Stimulated activated naive CD4-positive, alpha-beta T cell (primary cell): ENCODE measurements around the gene GDI1.

Source experiments
- DNase-seq, 6 experiments: peaks; one replicate each; lab custom pipeline; 2025; lab: John Stamatoyannopoulos, UW

GDI1 gene

GRCh38 chrX:154460326-154460725, 23.4 kb downstream of the GDI1 start:
- no peak for DNase-seq

GRCh38 chrX:154462396-154462795, 25.4 kb downstream of the GDI1 start:
- no peak for DNase-seq

DNA sequence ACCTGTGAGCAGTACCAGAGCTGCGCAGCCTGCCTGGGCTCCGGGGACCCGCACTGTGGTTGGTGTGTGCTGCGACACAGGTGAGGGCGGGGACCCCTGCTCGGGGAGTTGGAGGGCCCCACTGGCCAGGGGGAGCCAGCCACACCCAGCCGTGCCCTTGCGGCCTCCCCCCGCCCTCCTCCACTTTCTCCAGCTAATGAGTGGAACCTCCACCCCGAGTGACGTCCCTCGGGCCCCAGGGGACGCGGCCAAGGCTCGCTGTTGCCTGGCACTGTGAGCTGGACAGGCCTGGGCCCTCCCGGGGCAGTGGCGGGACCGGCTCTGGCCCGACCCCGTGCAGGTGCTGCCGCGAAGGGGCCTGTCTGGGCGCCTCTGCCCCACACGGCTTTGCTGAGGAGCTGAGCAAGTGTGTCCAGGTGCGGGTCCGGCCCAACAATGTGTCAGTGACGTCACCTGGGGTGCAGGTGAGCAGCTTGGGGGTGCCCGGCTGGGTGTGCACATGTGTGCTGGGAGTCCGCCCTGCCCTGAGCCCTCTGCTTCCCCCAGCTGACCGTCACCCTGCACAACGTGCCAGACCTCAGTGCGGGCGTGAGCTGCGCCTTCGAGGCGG, 26.8 kb downstream of the GDI1 start:
- DNase-seq: no peak

DNA sequence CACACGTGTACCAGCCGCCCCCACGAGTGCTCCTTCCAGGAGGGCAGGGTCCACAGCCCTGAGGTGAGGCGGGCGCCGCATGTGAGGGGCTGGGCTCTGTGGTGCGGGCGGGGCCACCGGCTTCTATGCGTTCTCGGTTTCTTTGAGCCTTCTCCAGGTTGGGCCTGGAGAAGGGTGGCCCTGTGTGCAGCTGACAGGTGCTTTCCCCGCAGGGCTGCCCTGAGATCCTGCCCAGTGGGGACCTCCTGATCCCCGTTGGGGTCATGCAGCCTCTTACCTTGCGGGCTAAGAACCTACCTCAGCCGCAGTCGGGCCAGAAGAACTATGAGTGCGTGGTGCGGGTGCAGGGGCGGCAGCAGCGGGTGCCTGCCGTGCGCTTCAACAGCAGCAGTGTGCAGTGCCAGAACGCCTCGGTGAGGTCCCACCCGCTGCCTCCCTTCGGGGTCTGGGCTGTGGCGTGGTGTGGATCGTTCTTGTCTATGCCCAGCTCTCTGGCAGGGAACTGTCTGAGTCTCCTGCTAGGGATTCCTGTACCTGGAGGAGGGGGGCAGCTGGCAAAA, 27.9 kb downstream of the GDI1 start:
- DNase-seq: no peak

DNA sequence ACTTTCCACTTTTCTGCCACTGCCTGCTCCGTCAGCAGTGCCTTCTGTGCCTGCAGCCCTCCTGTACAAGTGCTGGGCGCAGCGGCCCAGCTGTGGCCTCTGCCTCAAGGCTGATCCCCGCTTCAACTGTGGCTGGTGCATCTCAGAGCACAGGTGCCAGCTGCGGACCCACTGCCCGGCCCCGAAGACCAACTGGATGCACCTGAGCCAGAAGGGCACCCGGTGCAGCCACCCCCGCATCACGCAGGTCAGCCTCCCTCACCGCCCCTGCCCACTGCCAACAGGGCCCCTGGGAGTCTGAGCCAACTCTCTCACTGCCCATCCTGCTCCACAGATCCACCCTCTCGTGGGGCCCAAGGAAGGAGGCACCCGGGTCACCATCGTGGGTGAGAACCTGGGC, 28.6 kb downstream of the GDI1 start:
- DNase-seq: no peak

GRCh38 chrX:154466036-154466435, 29.1 kb downstream of the GDI1 start:
- no peak for DNase-seq

GRCh38 chrX:154466907-154467306, 30.0 kb downstream of the GDI1 start:
- no peak for DNase-seq

GRCh38 chrX:154467556-154467955, 30.6 kb downstream of the GDI1 start:
- no peak for DNase-seq

- DNase-seq: no peak
Measured at GRCh38 chrX:154468217-154468616, 31.3 kb downstream of the GDI1 start.

- DNase-seq: no peak
Measured at GRCh38 chrX:154469114-154469513, 32.2 kb downstream of the GDI1 start.

GRCh38 chrX:154469880-154470279, 32.9 kb downstream of the GDI1 start:
- DNase-seq: no peak

DNA sequence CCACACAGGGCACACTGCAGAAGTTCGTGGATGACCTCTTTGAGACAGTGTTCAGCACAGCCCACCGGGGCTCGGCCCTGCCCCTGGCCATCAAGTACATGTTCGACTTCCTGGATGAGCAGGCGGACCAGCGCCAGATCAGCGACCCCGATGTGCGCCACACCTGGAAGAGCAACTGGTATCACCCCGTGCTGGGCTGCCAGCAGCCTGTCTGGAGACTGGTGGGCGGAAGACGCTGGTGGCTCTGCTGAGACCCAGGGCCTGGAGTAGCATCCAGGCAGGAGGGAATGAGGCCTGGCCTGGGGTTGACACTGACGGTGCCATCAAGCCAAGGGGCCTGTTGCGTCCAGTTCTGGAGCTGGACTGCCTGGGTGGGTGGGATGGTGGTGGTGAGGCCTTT, 33.5 kb downstream of the GDI1 start:
- no peak for DNase-seq

GRCh38 chrX:154470914-154471568, 34.1 kb downstream of the GDI1 start:
- DNase-seq: no peak

GRCh38 chrX:154471839-154472684, 35.1 kb downstream of the GDI1 start:
- no peak for DNase-seq

- DNase-seq: no peak
Measured at GRCh38 chrX:154472685-154473632, 36.0 kb downstream of the GDI1 start.

GRCh38 chrX:154473683-154474082, 36.7 kb downstream of the GDI1 start:
- no peak for DNase-seq

DNA sequence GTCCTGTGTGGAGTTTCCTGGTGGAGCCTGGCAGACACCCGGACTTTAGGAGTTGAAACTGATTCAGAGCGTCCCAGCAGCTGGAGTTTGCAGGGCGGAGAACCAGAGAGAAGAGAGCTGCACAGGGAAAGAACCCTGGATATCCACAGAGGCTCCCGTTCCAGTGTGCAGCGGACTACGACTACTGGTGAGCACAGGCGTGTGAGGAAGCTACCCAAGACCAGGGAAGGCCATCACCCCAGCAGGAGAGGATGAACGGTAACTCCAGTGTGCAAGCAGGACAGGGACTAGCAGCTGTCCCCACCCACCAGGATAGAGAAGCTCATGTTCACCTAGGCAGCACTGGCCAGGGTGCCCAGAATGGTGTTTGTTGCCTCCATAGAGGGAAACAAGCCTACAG, 39.9 kb downstream of the GDI1 start:
- no peak for DNase-seq

DNA sequence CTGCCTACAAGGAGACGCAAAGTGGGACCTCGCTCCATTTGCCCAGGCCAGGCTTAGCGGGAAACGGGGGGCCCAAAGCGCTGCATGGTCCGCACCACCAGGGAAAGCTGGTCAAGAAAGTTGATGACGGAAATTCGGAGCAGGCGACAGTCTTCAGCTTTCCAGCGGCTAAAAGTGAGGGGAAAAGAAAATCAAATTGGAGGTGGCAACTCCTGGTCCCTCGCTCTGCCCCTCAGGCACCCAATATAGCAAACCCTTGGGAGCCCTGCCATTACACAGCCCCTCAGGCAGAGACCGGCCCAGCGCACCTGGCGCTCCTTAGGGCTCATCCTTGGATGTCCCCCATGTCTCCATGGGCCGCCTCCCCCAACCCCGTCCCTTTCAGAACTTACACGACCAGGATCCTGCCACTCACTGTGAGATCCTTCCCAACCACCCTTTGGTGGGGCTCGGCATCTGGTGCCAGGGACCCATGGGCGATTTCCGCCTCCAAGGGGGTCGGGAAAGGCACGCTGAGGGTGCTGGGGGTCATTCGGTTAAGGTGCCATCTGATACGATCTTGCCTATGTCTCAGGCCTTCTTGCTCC, 41.0 kb downstream of the GDI1 start:
- no peak for DNase-seq

GRCh38 chrX:154478728-154479622, 42.0 kb downstream of the GDI1 start, which contains the start of gene LAGE3:
TSS of gene LAGE3 (minus strand) at chrX:154479281. CDS start at chrX:154478915, 366 bp downstream.
- peak; percentile 83 to 95 (median 88) for DNase-seq

GRCh38 chrX:154481195-154481594, 44.2 kb downstream of the GDI1 start:
- DNase-seq: no peak
